K562 (cell line): ENCODE results near the gene DCAF6.

Experiments
- EZH2 ChIP-seq: IDR thresholded peaks from 2 replicates; pipeline ENCODE4 v1.6.1; 2012; ENCODE audit warnings: low read depth, mild to moderate bottlenecking, inconsistent platforms, low read length, borderline replicate concordance
- MAFG ChIP-seq: fragments of 450-650 bp; conservative IDR thresholded peaks from 2 replicates; pipeline ENCODE4 v1.6.1; 2016; ENCODE audit warnings: missing genetic modification characterization, missing compliant biosample characterization
- MXD1 ChIP-seq: fragments of 250-450 bp; sonication (Bioruptor Pico); IDR thresholded peaks from 2 replicates; pipeline ENCODE4 v1.8.0; 2021; ENCODE audit warnings: borderline replicate concordance, mild to moderate bottlenecking, moderate library complexity; ENCODE audit not compliant: poor library complexity, severe bottlenecking
- TRIM28 ChIP-seq: fragments of 450-650 bp; IDR thresholded peaks from 2 replicates; pipeline ENCODE4 v1.6.1; 2017
- TF ChIP-seq, protein P1 (sequence below): fragments of 450-650 bp; IDR thresholded peaks from 2 replicates; pipeline ENCODE4 v1.6.1; 2016; ENCODE audit warnings: low read depth, mild to moderate bottlenecking, moderate library complexity
- TF ChIP-seq, protein P2 (sequence below), 3 experiments: IDR thresholded peaks in 2 of 3; conservative IDR thresholded peaks in 1 of 3; 2 replicates each; pipeline ENCODE4 v1.5.1; 2011 to 2012; ENCODE audit warnings: low read length in 3 of 3, mild to moderate bottlenecking in 3 of 3, control low read depth in 2 of 3, improper control_type of control experiment in 1 of 3, inconsistent platforms in 1 of 3, low read depth in 1 of 3, mixed read lengths in 1 of 3, moderate library complexity in 1 of 3; ENCODE audit not compliant: insufficient read depth in 2 of 3

GRCh38 chr1:167996266-167996665 is 59.8 kb downstream of the DCAF6 start:
- TF ChIP-seq, protein P1, sequence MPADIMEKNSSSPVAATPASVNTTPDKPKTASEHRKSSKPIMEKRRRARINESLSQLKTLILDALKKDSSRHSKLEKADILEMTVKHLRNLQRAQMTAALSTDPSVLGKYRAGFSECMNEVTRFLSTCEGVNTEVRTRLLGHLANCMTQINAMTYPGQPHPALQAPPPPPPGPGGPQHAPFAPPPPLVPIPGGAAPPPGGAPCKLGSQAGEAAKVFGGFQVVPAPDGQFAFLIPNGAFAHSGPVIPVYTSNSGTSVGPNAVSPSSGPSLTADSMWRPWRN = no peak
- TF ChIP-seq, protein P2, sequence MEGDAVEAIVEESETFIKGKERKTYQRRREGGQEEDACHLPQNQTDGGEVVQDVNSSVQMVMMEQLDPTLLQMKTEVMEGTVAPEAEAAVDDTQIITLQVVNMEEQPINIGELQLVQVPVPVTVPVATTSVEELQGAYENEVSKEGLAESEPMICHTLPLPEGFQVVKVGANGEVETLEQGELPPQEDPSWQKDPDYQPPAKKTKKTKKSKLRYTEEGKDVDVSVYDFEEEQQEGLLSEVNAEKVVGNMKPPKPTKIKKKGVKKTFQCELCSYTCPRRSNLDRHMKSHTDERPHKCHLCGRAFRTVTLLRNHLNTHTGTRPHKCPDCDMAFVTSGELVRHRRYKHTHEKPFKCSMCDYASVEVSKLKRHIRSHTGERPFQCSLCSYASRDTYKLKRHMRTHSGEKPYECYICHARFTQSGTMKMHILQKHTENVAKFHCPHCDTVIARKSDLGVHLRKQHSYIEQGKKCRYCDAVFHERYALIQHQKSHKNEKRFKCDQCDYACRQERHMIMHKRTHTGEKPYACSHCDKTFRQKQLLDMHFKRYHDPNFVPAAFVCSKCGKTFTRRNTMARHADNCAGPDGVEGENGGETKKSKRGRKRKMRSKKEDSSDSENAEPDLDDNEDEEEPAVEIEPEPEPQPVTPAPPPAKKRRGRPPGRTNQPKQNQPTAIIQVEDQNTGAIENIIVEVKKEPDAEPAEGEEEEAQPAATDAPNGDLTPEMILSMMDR (IDR thresholded peaks at IDR 0.05 in 2 of 3, conservative IDR thresholded peaks at IDR 0.05 in 1 of 3; ENCODE audit: insufficient read depth in 2 of 3, low read depth in 1 of 3, low read length in 3 of 3) = no peak
- TF ChIP-seq EZH2 (no peak), MXD1 (CRISPR knock-in tag) (no peak), MAFG (tag) (no peak), TRIM28 (no peak)
